ENCODE measurements around the gene TFCP2.

Gene TFCP2

GRCh38 chr12:51049525-51049924 lies 123.4 kb downstream of the TFCP2 start:
- no peak for DNase-seq
- no peak overlapping the region for H2AK5ac ChIP-seq (ENCODE audit: low read length, severe bottlenecking)
- no peaks in the 10 kb centered on the region for H3K27me3 ChIP-seq (ENCODE audit: control insufficient read depth in 1 of 2, insufficient read depth in 1 of 2, low read length in 2 of 2)
- no peak overlapping the region for H3K18ac ChIP-seq (ENCODE audit: low read depth in 1 of 2, low read length in 2 of 2)
- no peak overlapping the region for H3K4ac ChIP-seq (ENCODE audit: low read depth in 1 of 2, low read length in 2 of 2)
- no peak overlapping the region for H2BK12ac ChIP-seq (ENCODE audit: low read length in 2 of 2)
- H3K9me3 ChIP-seq (ENCODE audit: control insufficient read depth, low read length): no peaks in the 10 kb centered on the region
- no peak overlapping the region for H3K27ac ChIP-seq (ENCODE audit: low read length, poor library complexity, severe bottlenecking)
- H3K36me3 ChIP-seq (ENCODE audit: control insufficient read depth in 1 of 2, insufficient read depth in 2 of 2, low read depth in 1 of 2, low read length in 2 of 2): peaks cover 3 to 28% of the 10 kb centered on the region in 2 experiments
- H4K91ac ChIP-seq (ENCODE audit: low read length): no peak overlapping the region
- H4K8ac ChIP-seq (ENCODE audit: low read length): no peak overlapping the region
- peak overlapping the region; percentile 89 for H3K9ac ChIP-seq (ENCODE audit: low read length)
- H3K23ac ChIP-seq (ENCODE audit: low read length in 2 of 2): no peak overlapping the region
- H2BK15ac ChIP-seq (ENCODE audit: low read depth, poor library complexity, severe bottlenecking): no peak overlapping the region
- peaks cover 1% of the 10 kb centered on the region for H3K4me1 ChIP-seq (ENCODE audit: control insufficient read depth, insufficient read depth, low read depth, low read length)
- peaks cover 19% of the 10 kb centered on the region for H3K79me1 ChIP-seq (replicated peaks; ENCODE audit: low read length, poor library complexity, severe bottlenecking)
- H3K4me2 ChIP-seq (ENCODE audit: low read length, poor library complexity, severe bottlenecking): peak overlapping the region; percentile 2
- no peak overlapping the region for H2BK120ac ChIP-seq (ENCODE audit: low read depth, low read length)
- WGBS: 100% methylated on average over 1 of the region's 3 CpGs
- no peak overlapping the region for H2AFZ ChIP-seq (ENCODE audit: low read depth, low read length)
- H2BK5ac ChIP-seq (ENCODE audit: low read depth, low read length, poor library complexity, severe bottlenecking): no peak overlapping the region
- peak overlapping the region in 1 of 2 experiments; percentile 85 for H3K4me3 ChIP-seq (ENCODE audit: insufficient read depth in 1 of 2, low read depth in 1 of 2, low read length in 2 of 2)
- H3K14ac ChIP-seq (ENCODE audit: low read length in 2 of 2): no peak overlapping the region

DNA sequence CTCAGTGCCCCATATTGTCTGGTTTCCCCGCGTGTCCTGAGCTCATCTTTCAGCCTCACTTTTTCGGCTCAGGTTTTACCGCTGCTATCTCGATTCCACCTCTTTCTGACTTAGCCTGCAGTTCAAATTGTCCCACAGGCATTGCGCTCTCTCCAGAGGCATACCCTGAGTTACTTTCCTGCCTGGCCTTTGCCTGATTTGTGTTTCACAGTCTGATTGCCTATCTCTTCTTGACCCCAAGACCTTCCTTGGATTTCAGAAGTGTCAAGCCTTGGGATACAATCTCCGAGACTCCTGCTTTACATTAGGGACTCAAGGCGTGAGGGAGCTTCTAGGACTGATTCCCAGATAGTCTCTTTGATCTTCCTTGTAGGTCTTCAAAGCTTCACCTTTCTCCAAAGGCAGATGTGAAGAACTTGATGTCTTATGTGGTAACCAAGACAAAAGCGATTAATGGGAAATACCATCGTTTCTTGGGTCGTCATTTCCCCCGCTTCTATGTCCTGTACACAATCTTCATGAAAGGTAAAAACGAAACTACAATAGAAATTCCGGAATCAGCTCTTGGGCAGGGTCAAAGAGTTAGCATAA lies 124.2 kb downstream of the TFCP2 start:
- peaks cover 1% of the 10 kb centered on the region for H3K4me1 ChIP-seq (ENCODE audit: control insufficient read depth, insufficient read depth, low read depth, low read length)
- H2BK12ac ChIP-seq (ENCODE audit: low read length in 2 of 2): no peak overlapping the region
- no peak overlapping the region for H2BK15ac ChIP-seq (ENCODE audit: low read depth, poor library complexity, severe bottlenecking)
- peak overlapping the region in 1 of 2 experiments; percentile 57 for H3K18ac ChIP-seq (ENCODE audit: low read depth in 1 of 2, low read length in 2 of 2)
- H3K4ac ChIP-seq (ENCODE audit: low read depth in 1 of 2, low read length in 2 of 2): peak overlapping the region; percentile 29 to 66
- no peak overlapping the region for H2BK5ac ChIP-seq (ENCODE audit: low read depth, low read length, poor library complexity, severe bottlenecking)
- H3K9me3 ChIP-seq (ENCODE audit: control insufficient read depth, low read length): no peaks in the 10 kb centered on the region
- H3K36me3 ChIP-seq (ENCODE audit: control insufficient read depth in 1 of 2, insufficient read depth in 2 of 2, low read depth in 1 of 2, low read length in 2 of 2): peaks cover 0 to 20% of the 10 kb centered on the region in 2 experiments
- no peak overlapping the region for H3K23ac ChIP-seq (ENCODE audit: low read length in 2 of 2)
- WGBS: 56% methylated on average over 14 of the region's 14 CpGs
- peak overlapping the region; percentile 88 for H3K4me2 ChIP-seq (ENCODE audit: low read length, poor library complexity, severe bottlenecking)
- peaks cover 19% of the 10 kb centered on the region for H3K79me1 ChIP-seq (replicated peaks; ENCODE audit: low read length, poor library complexity, severe bottlenecking)
- peak overlapping the region; percentile 79 to 85 for H3K4me3 ChIP-seq (ENCODE audit: insufficient read depth in 1 of 2, low read depth in 1 of 2, low read length in 2 of 2)
- peak overlapping the region; percentile 1 for H2BK120ac ChIP-seq (ENCODE audit: low read depth, low read length)
- no peak for DNase-seq
- peak overlapping the region; percentile 87 for H4K8ac ChIP-seq (ENCODE audit: low read length)
- H2AFZ ChIP-seq (ENCODE audit: low read depth, low read length): no peak overlapping the region
- H3K27ac ChIP-seq (ENCODE audit: low read length, poor library complexity, severe bottlenecking): peak overlapping the region; percentile 56
- H3K9ac ChIP-seq (ENCODE audit: low read length): peak overlapping the region; percentile 89
- no peak overlapping the region for H3K14ac ChIP-seq (ENCODE audit: low read length in 2 of 2)
- no peak overlapping the region for H2AK5ac ChIP-seq (ENCODE audit: low read length, severe bottlenecking)
- H3K27me3 ChIP-seq (ENCODE audit: control insufficient read depth in 1 of 2, insufficient read depth in 1 of 2, low read length in 2 of 2): no peaks in the 10 kb centered on the region
- H4K91ac ChIP-seq (ENCODE audit: low read length): no peak overlapping the region

DNA sequence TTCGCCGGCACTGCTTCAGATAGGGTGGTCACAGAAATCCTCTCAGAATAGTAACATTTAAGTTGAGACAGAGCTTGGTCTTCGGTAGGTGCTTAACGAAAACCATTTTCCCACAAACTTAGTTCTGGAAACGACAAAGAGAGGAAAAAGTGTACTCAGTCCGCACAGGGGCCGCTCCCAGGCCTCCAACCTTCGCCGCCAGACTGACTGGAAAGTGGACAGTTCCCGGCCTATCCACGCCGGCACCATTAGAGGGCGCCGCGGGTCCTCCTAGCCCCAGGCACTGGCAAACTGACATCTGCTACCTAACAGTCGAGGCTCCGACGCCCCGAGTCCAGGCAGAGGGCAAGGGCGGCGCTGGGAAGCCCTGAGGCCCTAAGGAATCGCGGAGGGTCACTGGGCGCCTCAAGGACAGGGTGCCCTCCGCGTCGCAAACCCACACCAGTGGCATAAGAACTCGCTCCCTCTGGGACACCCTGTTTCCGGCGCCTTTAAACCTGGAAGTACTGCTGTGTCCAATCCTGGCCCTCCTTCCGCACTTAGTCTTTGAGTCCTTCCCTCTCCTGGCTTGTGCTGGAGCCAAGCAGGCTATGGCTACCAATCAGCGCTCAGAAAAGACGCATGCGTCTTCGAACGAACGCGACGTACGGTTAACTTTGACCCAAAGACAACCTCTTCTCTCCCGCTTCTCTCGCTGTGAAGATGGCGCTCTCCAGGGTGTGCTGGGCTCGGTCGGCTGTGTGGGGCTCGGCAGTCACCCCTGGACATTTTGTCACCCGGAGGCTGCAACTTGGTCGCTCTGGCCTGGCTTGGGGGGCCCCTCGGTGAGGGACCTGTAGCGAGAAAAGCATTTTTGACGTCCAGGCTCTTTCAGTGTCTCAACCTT lies 125.0 kb downstream of the TFCP2 start, which contains the start of gene LETMD1:
Gene LETMD1 (plus strand): TSS at position 673 of the 886 bp plus-strand sequence. CDS start 30 bp downstream, at position 703.
- peak within 1 kb of the TSS; percentile 66 to 100 for H3K4ac ChIP-seq (ENCODE audit: low read depth in 1 of 2, low read length in 2 of 2)
- H2BK5ac ChIP-seq (ENCODE audit: low read depth, low read length, poor library complexity, severe bottlenecking): peak within 1 kb of the TSS; percentile 83
- peaks cover 0 to 12% of the 10 kb centered on the region in 2 experiments for H3K36me3 ChIP-seq (ENCODE audit: control insufficient read depth in 1 of 2, insufficient read depth in 2 of 2, low read depth in 1 of 2, low read length in 2 of 2)
- H3K27me3 ChIP-seq (ENCODE audit: control insufficient read depth in 1 of 2, insufficient read depth in 1 of 2, low read length in 2 of 2): no peaks in the 10 kb centered on the region
- peaks cover 14% of the 10 kb centered on the region for H3K79me1 ChIP-seq (replicated peaks; ENCODE audit: low read length, poor library complexity, severe bottlenecking)
- H3K14ac ChIP-seq (ENCODE audit: low read length in 2 of 2): peak within 1 kb of the TSS in 1 of 2 experiments; percentile 99
- peak within 1 kb of the TSS; percentile 82 to 85 for H3K4me3 ChIP-seq (ENCODE audit: insufficient read depth in 1 of 2, low read depth in 1 of 2, low read length in 2 of 2)
- H3K27ac ChIP-seq (ENCODE audit: low read length, poor library complexity, severe bottlenecking): peak within 1 kb of the TSS; percentile 86
- no peak within 1 kb of the TSS for H2BK15ac ChIP-seq (ENCODE audit: low read depth, poor library complexity, severe bottlenecking)
- peak within 1 kb of the TSS; percentile 57 to 99 for H3K18ac ChIP-seq (ENCODE audit: low read depth in 1 of 2, low read length in 2 of 2)
- H2AK5ac ChIP-seq (ENCODE audit: low read length, severe bottlenecking): no peak within 1 kb of the TSS
- H3K9ac ChIP-seq (ENCODE audit: low read length): peak within 1 kb of the TSS; percentile 89
- peak within 1 kb of the TSS; percentile 69 for H2BK120ac ChIP-seq (ENCODE audit: low read depth, low read length)
- peaks cover 1% of the 10 kb centered on the region for H3K4me1 ChIP-seq (ENCODE audit: control insufficient read depth, insufficient read depth, low read depth, low read length)
- DNase-seq: peak; percentile 99
- peak within 1 kb of the TSS; percentile 87 for H4K8ac ChIP-seq (ENCODE audit: low read length)
- 4% methylated on average over 51 of the region's 51 CpGs for WGBS
- peak within 1 kb of the TSS; percentile 88 for H3K4me2 ChIP-seq (ENCODE audit: low read length, poor library complexity, severe bottlenecking)
- H4K91ac ChIP-seq (ENCODE audit: low read length): peak within 1 kb of the TSS; percentile 58
- no peaks in the 10 kb centered on the region for H3K9me3 ChIP-seq (ENCODE audit: control insufficient read depth, low read length)
- peak within 1 kb of the TSS; percentile 100 for H2AFZ ChIP-seq (ENCODE audit: low read depth, low read length)
- peak within 1 kb of the TSS in 1 of 2 experiments; percentile 83 for H3K23ac ChIP-seq (ENCODE audit: low read length in 2 of 2)
- H2BK12ac ChIP-seq (ENCODE audit: low read length in 2 of 2): peak within 1 kb of the TSS in 1 of 2 experiments; percentile 78
